IPS DF 4.7 (cell line): ENCODE data around the gene SAE1.

Experiments
- DNase-seq: peaks from one replicate; pipeline ENCODE4 v3.0.0-alpha.2; 2013; ENCODE audit warnings: low spot score; ENCODE audit errors: extremely low read depth

The SAE1 gene

DNA sequence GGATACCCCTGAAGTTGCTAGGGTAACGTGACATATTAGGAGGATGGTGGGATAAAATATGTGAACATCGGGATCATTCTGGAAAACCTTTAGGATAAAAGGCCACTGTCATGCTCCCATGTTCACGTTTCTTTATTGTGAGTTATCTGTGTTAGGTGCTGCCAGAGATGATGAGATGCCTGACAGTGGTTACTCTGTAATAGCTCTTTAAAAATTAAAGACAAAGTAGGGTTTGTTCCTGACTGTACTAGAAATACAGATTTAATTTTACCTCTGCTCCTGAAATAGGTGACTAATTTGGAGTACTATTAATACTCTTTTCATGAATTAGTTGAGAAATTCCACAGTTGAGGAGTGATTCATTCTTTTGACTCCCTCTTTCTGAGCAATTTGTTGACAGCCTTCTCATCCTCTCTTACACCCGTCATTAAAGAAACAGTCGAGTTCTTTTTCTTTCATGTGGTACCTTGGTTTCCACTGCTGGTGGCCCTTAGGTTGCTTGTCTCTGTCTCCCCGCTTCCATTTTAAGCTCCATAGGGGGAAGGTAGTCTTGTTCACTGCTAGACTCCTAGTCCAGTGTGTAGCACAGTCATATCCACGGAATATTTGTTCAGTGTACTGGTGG lies 28.4 kb downstream of the SAE1 start:
- DNase-seq: no peak

DNA sequence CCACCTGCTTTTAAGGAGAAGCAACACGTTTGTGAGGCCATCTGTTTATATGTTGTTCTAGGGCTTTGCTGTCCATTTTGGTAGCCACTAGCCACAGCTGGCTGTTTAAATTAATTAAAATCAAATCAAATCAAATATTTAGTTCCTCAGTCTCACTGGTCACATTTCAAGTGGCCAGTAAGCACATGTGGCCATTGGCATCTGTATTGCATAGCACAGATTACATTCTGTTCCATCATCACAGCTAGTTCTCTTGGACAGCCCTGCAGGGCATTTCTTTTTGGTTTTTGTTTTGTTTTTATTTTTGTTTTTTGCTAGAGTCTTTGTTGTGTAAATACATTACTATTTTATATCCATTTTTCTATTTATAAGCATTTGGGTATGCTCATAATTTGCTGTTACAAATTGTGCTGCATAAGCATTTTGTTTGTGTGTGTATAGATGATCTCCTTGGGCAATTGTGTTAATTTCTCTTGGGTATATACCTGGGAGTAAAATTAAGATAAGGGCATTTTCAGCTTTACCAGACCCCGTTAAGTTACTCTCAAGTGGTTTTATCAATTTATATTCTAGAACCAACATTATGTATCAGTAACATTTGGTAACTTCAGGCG lies 31.3 kb downstream of the SAE1 start:
- no peak for DNase-seq

DNA sequence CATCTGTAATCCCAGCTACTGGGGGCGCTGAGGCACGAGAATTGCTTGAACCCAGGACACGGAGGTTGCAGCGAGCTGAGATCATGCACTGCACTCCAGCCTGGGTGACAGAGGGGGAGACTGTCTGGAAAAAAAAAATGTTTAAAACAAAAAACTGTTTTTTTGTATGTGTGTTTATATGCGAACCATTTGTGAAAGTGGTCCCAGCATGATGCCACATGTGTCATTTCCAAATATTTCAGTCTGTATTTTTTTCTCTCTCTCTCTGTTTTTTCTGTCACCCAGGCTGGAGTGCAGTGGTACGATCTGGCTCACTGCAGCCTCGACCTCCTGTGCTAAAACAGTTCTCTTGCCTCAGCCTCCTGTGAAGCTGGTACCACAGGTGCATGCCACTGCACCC lies 37.4 kb downstream of the SAE1 start:
- DNase-seq: no peak

DNA sequence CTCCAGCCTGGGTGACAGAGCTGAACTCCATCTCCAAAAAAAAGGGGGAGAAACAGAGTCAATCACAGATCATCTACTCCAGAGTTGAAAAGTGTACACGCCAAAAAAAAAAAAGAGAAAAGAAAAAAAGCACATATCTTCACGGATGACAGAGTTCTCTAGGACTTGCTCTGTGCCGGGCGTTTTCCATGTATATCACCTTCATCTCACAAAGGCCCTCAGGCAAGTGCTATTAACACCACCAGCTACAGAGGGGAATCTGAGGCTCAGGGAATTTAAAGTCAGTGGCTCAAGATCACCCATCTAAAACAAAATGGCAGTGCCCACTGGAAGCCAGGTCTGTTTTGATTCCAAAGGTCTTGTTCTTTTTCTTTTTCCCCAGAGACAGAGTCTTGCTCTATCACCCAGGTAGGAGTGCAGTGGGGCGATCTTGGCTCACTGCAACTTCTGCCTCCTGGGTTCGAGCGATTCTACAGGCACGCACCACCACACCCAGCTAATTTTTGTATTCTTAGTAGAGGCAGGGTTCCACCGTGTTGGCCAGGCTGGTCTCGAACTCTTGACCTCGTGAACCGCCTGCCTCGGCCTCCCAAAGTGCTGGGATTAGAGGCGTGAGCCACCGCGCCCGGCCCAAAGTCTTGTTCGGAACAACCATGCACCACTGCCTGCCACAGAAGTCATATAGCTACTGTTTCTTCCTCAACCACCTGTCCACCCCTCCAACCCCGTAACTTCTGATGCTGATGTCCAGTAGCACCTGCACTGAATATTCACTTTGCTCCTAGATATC lies 42.2 kb downstream of the SAE1 start:
- no peak for DNase-seq

DNA sequence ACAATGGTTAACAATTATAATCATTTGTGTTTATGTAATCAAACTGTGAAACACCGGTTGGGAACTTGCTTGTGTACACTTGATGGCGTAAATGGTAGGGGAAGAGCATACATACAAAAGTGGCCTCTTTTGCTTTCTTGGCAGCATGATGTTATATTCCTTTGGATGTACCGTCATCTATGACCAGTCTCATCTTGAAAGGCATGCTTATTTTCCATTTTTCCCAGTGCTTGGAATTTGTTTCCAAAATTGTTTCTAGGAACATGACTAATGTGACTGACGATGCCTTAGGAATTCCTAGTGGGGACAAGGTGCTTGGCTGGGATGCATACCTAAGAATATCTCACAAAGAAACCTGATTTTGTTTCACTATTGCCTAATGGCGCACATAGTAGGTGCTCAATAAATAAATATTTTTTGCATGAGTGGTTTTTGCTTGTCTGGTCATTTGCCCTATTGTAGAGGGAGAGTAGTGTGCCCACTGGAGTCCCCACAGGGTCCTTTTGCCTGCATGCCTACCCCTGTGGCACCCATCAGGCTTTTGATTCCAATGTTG lies 45.5 kb downstream of the SAE1 start:
- no peak for DNase-seq

DNA sequence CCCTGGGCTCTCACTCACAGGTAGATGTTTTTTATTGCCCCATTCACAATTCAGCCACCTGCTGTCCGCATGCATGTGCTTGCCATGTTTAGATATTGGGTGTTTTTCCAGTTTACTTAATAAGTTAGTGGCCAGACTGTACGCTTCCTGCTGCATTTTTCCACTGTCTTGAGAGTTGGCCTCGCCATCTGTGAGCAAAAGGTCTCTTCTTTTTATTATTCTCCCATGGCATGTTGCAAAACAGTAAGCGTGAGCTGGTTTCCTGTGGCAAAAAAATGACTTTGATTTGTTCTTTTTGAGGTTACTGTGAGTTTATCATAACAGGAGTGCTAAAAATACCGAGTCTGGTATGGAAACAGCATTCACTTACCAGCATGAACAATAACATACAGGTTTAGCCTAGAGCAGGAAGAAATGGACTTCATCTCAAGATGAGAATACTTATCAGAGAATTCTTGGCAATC lies 46.0 kb downstream of the SAE1 start:
- DNase-seq: no peak

DNA sequence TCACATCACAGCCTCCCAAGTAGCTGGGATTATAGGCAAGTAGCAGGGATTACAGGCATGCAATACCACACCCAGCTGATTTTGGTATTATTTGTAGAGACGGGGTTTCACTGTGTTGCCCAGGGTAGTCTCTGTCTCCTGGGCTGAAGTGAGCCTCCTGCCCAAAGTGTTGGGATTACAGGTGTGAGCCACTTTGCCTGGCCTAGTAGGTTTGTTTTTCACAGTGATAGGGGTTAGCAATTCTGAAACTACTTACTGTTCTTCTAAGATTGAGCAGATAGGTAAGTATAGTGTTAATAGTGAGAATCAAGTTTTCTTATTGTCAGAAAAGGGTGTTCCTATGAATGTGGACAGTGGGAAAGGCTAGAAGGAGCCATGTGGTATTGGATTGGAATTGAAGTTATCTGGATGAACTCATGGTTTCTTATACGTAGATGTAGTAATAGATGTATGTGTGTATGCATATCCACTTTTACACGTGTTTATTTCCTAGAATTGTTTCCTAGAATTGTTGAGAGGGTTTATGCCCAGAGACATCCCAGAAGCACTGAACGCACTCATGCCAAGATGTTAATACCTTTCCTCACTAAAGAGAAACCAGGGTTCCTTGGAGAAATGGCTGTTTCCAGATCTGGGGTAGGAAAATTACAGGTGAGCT lies 49.1 kb downstream of the SAE1 start:
- DNase-seq: no peak

DNA sequence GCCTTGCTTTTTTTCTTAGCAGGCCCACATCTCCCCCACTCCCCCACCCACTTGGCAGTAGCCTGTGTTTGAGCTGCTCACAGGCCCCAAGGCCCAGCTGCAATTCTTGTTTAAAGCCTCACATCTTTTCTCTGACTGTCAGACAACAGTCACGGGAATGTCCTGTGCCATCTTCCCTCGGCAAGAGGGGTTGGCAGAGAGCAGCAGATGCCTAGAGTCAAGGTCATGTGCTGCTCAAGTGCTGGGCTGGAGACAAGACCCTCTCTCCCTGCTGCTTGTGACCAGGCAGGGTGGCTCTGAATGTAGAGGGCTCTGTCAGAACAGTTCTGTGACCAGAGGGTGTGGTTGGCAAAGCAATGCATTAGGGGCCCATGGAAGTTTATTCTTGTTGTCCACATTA lies 53.0 kb downstream of the SAE1 start:
- no peak for DNase-seq

DNA sequence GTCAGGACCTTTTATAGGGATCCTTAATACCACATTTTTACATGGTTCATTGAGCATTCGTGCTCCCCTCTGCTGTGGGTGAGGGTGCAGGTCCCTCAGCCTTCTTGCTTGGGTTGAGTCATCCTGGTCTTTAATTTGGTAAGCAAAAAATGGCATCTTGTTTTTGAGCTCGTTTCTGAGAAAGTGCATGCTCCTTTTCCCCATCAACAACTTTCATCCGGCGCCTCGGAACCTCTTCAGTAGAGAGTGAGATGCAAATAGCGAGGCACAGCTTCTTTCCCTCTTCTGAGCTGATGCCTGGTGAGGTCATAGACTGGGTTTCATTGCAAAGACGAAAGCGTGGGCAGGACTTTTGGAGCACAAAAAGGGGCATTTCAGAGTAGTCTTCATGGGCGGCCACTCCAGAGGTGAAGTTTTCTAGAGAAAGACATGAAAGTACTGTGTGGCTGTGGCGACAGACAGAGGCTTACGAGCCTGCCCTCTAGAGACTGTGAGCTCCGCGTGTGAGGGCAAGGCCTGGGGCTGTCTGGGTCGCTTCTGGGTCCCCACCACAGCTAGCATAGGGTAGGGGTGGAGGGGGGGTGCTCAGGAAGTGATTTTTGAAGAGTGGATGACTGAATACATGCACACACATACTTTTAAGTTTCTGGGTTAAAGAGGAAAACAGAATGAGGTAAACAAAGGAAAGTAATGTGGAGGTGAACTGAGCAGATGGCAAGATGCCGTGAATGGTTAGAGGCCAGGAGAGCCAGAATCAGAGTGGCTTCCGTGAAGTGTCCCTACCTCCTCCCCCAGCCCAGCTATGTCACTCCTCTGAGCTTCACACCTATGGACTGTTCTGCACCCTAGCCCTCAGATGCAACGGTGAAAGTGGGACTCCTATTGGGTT lies 56.1 kb downstream of the SAE1 start:
- DNase-seq: no peak

DNA sequence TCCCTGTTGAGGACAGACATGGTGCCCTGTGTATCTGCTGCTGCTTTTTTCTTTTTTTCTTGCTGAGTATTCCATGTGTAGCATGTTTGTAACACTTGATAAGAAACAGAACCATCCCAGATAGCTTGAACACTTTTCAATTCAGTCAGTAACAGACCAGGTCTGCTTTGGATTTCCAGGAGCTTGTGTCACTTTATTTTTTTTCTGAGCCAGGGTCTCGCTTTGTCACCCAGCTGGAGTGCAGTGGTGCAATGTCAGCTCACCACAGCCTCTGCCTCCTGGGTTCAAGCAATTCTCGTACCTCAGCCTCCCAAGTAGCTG lies 56.7 kb downstream of the SAE1 start:
- no peak for DNase-seq

DNA sequence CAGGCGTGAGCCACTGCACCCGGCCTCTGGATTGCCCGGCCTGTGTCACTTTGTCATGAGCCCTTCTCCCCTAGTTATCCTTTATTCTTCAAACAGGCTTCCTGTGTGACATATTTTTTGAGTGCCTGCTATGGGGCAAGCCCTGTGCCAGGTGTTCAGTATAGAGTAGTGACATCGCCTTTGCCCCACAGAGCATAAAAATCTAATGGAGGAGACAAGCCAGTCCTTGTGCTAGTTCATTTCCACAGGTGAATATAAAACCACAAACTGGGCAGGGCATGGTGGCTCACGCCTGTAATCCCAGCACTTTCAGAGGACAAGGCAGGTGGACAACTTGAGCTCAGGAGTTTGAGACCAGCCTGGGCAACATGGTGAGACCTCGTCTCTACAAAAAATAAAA lies 57.2 kb downstream of the SAE1 start:
- DNase-seq: no peak

DNA sequence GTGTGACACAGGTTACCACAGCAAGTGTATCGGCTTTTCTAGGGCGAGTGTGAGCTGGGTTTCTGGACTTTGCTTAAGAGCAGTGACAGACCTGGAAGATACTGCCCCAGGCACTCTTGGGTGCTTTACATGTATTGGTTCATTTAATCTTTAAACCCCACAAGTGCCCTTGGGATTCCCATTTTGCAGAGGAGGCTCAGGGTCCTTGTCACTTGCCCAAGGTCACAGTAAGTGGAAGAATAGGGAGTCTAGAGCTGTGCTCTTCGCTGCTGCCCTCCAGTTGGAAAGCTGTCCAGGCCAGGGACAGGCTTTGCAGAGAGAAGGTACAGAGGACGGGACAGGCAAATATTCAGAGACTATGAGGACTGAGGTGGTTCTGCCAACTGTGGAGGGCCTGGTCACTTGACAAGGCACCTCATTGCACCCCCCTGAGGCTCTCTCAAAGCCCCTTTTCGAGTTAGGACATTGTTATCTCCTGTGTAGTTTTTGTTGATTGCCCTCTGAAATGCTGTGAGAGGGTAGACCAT lies 57.9 kb downstream of the SAE1 start:
- no peak for DNase-seq

DNA sequence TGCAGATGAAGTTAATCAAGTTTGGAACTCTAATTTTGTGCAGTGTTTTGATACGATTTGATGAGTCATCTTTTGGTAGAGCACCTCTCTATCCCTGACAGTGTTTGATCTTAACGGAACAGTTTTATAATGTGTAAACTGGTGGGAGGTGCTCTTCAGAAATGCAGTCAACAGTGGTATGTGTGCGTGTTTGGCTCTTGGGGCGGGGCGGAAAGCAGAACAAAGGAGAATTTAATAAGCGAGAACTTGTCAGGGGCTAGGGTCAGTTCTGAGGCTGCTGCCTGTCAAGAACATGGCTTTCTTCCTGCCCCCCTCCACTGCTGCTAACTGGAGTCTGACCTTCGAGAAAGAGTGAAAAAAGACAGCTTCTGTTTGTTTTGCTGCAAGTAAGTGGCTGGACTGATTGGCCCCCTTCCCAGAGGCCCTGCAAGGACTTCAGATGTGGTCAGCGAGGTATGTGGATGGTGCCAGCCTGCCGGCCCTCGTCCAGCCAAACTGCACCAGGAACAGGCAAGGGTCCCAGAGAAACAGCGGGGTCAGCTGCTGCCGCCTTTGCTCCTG lies 59.6 kb downstream of the SAE1 start:
- DNase-seq: no peak

DNA sequence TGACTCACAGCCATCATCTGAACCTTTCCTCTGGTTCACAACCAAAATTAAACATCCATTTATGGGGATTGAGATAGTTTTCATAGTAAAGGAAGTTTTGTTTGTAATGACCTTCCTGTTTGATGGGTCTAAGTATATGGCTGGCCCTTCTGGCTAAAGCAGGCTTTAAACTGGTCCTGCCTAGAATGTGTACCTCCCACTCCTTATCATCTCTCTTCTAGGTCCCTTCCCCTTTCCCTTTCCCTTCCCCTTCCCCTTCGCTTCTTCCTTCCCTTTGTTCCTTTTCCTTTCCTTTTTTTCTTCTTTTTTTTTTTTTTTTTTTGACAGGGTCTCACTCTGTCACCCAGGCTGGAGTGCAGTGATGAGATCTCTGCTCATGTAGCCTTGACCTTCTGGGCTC lies 64.8 kb downstream of the SAE1 start:
- no peak for DNase-seq

DNA sequence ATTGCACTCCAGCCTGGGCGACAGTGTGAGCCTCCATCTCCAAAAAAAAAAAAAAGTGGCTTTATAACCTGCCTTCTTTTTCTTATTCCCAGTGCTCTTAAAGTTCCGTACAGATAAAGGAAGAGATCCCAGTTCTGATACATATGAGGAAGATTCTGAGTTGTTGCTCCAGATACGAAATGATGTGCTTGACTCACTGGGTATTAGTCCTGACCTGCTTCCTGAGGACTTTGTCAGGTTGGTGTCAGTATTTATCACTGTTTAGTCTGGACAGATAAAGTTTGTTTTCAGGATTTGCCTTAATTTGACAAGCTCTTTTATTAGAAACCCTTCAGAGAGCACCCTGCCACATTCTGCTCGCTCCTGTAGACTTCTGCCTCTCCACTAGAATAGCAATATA lies 66.5 kb downstream of the SAE1 start:
- DNase-seq: no peak

DNA sequence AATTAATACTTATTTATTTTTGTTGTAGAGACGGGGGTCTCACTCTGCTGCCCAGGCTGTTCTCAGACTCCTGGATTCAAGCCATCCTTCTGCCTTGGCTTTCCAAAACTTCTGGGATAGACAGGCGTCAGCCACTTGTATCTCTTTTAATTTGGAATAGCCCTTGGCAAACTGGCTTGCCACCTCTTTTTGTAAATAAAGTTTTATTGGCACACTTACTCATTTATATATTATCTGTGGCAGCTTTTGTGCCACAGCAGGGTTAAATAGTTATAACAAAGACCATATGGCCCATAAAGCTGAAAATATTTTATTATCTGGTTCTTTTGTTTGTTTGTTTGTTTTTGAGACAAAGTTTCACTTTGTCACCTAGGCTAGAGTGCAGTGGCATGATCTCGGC lies 69.9 kb downstream of the SAE1 start:
- no peak for DNase-seq

DNA sequence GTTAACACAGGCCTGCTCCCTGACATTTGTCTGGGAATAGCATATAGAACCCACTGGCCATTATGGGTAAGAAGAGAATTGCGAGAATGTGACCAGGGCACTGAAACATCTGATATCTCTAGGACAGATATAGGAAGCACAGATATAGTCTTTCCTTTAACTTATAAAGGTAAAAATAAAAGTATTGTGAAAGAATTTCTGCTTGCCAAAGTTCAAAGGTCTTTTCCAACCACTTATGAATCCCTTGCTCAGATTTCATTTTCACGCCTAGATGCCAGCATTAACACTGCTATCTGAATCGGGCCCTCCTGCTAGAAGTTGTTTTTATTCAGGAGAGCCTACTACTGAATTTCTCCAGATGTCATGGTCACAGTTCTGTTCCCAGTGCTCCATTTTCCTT lies 72.6 kb downstream of the SAE1 start:
- DNase-seq: no peak

DNA sequence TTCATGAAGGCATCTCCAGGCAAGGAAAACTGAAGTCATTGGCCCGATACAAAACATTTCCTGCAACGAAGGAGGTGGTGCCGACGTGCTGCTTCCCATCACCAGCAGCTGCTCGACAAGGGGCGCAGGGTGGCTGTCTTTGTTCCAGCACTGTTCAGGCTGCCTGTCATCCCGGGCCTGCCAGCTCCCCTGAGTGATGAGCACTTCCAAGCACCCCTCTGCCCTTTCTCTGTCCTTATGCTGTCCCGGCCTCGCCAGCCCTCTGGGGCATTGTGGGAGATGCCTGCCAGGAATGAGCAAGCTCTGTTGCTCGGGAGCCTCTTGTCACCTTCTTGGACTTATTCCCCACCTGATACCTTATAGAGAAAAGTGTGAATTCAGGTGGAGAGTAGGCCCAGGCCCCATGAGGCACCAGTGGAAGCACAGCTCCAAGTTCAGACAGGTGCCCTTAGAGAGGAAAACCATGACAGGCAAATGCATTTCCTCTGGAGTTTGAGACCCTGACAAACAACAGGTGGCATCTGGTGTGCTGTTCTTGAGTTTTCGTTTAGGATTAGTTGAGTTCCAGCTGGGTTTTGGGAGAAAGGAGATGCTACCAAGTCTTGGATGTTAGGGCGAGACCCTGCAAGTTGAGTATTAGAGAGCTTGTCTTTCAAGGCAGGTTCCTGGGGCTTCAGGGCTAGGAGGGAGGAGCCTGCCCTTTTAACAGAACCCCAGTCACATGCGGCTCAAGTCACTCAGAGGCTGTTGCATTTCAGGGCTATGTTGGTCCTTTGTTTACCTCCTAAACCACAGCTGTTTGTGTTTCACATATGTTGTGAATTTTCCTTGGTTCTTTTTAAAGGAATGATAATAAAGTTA lies 78.9 kb downstream of the SAE1 start:
- no peak for DNase-seq

DNA sequence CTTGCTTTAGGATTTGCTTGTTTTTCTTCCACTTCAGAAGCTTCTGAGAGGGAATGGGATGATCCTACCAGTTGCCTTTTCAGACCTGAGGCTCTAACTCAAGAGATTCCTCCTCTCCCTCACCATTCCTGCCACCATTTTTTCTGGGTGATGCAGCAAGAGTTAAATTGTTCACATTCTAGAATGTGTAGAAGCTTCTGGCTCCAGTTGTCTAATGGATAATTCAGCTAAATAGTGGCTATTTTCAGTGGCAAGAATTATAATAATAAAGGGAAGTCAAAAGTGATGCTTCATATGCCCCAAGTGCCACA lies 79.5 kb downstream of the SAE1 start:
- no peak for DNase-seq
